Muscle of leg (tissue), 11 donors: Measurements from ENCODE around the gene ST7L. TPM values are rescaled to one million over a fixed set of nuclear protein-coding genes. Genes with fewer than 3 reads are reported as not detected.

Experiments used
- DNase-seq: peaks from one replicate; pipeline ENCODE4 v3.0.0; 2013
- H3K27ac ChIP-seq: one replicate; pipeline ENCODE4 v1.5.1; 2013; ENCODE audit warnings: mild to moderate bottlenecking, low read length, control low read depth
- H3K27me3 ChIP-seq: one replicate; pipeline ENCODE4 v1.6.1; 2013; ENCODE audit warnings: low read length; ENCODE audit not compliant: control insufficient read depth, insufficient read depth
- H3K36me3 ChIP-seq: one replicate; pipeline ENCODE4 v1.6.1; 2013; ENCODE audit warnings: low read length; ENCODE audit not compliant: control insufficient read depth, insufficient read depth
- H3K4me1 ChIP-seq: one replicate; pipeline ENCODE4 v1.6.1; 2013; ENCODE audit warnings: low read length; ENCODE audit not compliant: control insufficient read depth, insufficient read depth
- H3K4me3 ChIP-seq: one replicate; pipeline ENCODE4 v1.5.1; 2013; ENCODE audit warnings: low read length, control low read depth
- H3K9me3 ChIP-seq: replicated peaks from 2 replicates; pipeline ENCODE4 v1.6.1; 2013; ENCODE audit warnings: low read depth, low read length; ENCODE audit not compliant: control insufficient read depth
- WGBS: methylation state at CpG from one replicate; pipeline ENCODE4 v1.1.5; 2013; ENCODE audit warnings: missing lambda C conversion rate; ENCODE audit not compliant: insufficient coverage; 5-methylcytosine and 5-hydroxymethylcytosine counted together
- polyA plus RNA-seq, 8 donors: library from polyadenylated mRNA; unstranded; fragments of 120-200 nt; gene quantifications; one replicate each; pipeline versions ENCODE4 v1.2.1 to v1.2.3, GENCODE V29; 2013; ENCODE audit warnings: inconsistent platforms in 1 of 8, low replicate concordance in 1 of 8; ENCODE audit not compliant: insufficient read length in 8 of 8, insufficient read depth in 1 of 8
- total RNA-seq: library from RNA; stranded (reverse); fragments of 120-200 nt; gene quantifications from one replicate; pipeline ENCODE4 v1.2.4, GENCODE V29; 2013

ST7L gene
- total and polyA plus RNA-seq, 9 donors: 14.6 to 20.8 (median 16.9) TPM

DNA sequence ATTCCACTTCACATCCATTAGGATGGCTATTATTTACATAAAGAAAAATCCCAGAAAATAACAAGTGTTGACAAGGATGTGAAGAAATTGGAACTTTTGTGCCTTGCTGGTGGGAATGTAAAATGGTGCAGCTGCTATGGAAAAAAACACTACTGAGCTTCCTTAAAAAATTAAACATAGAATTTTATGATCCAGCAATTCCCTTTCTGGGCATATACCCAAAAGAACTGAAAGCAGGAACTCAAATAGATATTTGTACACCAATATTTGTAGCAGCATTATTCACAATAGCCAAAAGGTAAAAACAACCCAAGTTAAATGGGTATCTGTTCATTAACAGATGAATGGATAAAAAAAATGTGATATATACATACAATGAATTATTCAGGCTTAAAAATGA, 64.5 kb downstream of the ST7L start:
- no peaks in the 10 kb centered on the region for H3K9me3 ChIP-seq
- no peaks in the 10 kb centered on the region for H3K27me3 ChIP-seq
- H3K4me3 ChIP-seq: no peak overlapping the region
- H3K36me3 ChIP-seq: peaks cover 3% of the 10 kb centered on the region
- no peak overlapping the region for H3K27ac ChIP-seq
- DNase-seq: peak; percentile 66
- H3K4me1 ChIP-seq: no peaks in the 10 kb centered on the region

- Histone ChIP-seq H3K4me3 (no peak overlapping the region), H3K4me1 (no peaks in the 10 kb centered on the region), H3K9me3 (no peaks in the 10 kb centered on the region), H3K27me3 (no peaks in the 10 kb centered on the region), H3K27ac (no peak overlapping the region), H3K36me3 (peaks cover 3% of the 10 kb centered on the region)
- DNase-seq: no peak
- WGBS: no CpG with 5 or more reads among the region's 2 CpGs
Measured at GRCh38 chr1:112549590-112549989, 69.4 kb downstream of the ST7L start.

GRCh38 chr1:112548547-112548946, 70.4 kb downstream of the ST7L start:
- no CpG with 5 or more reads among the region's 3 CpGs for WGBS
- no peaks in the 10 kb centered on the region for H3K36me3 ChIP-seq
- no peak for DNase-seq
- H3K4me3 ChIP-seq: no peak overlapping the region
- H3K9me3 ChIP-seq: no peaks in the 10 kb centered on the region
- H3K27me3 ChIP-seq: no peaks in the 10 kb centered on the region
- no peaks in the 10 kb centered on the region for H3K4me1 ChIP-seq
- H3K27ac ChIP-seq: no peak overlapping the region

GRCh38 chr1:112546076-112546475, 72.9 kb downstream of the ST7L start:
- H3K4me3 ChIP-seq: no peak overlapping the region
- no peaks in the 10 kb centered on the region for H3K36me3 ChIP-seq
- H3K4me1 ChIP-seq: no peaks in the 10 kb centered on the region
- H3K27me3 ChIP-seq: no peaks in the 10 kb centered on the region
- H3K9me3 ChIP-seq: no peaks in the 10 kb centered on the region
- H3K27ac ChIP-seq: no peak overlapping the region
- DNase-seq: no peak
- no CpG with 5 or more reads among the region's 2 CpGs for WGBS

DNA sequence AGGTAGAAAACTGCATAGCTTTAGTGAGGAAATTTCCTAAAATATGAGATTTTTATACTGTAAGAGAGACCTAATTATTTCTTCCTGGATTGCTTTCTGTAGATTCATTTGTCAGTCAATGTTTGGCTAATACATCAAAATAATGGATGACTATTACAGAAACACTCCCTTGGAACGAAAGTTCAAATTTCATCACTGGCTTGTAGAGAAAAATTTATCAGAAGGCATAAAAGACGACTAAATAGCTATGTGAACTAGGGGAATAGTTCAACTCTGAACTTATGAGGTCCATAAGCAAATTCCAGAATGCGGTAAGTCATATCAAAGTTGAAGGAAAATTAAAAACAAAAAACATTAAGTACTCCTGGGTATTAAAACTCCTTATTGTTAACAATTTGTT, 74.2 kb downstream of the ST7L start:
- H3K27ac ChIP-seq: no peak overlapping the region
- no peaks in the 10 kb centered on the region for H3K27me3 ChIP-seq
- no peaks in the 10 kb centered on the region for H3K36me3 ChIP-seq
- WGBS: no CpG with 5 or more reads among the region's 3 CpGs
- no peaks in the 10 kb centered on the region for H3K4me1 ChIP-seq
- no peaks in the 10 kb centered on the region for H3K9me3 ChIP-seq
- no peak overlapping the region for H3K4me3 ChIP-seq
- DNase-seq: peak; percentile 31

- peaks cover under 1% of the 10 kb centered on the region for H3K36me3 ChIP-seq
- H3K4me3 ChIP-seq: no peak overlapping the region
- no peaks in the 10 kb centered on the region for H3K4me1 ChIP-seq
- no peaks in the 10 kb centered on the region for H3K9me3 ChIP-seq
- no CpG with 5 or more reads among the region's 1 CpG for WGBS
- H3K27ac ChIP-seq: peak overlapping the region; percentile 40
- DNase-seq: peak; percentile 64
- H3K27me3 ChIP-seq: no peaks in the 10 kb centered on the region
Measured at GRCh38 chr1:112544011-112544688, 74.8 kb downstream of the ST7L start.

DNA sequence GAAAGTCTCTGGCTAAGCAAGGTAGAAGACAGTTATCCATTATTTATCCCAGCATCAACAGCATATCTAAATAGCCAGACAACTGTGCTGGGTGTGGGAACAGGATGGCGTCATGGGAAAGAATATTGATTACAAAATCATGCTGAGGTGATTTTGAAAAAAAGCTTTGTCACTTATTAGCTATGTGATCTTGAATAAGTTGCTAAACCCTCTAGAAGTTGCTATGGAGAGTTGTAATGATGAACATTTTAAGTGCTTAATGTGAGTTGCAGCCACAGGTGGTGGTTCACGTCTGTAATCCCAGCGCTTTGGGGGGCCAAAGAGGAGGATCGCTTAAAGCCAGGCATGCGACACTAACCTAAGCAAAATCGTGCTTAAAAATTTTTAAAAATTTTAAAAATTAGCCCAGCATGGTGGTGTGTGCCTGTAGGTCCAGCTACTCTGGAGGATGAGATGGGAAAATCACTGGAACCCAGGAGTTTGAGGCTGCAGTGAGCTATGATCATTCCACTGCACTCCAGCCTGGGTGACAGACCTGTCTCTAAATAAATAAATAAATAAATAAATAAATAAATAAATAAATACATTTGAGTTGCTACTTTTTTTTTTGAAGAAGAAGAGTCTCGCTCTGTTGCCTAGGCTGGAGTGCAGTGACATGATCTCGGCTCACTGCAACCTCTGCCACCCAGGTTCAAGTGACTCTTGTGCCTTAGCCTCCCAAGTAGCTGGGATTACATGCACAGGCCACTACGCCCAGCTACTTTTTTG, 76.6 kb downstream of the ST7L start:
- peaks cover 5% of the 10 kb centered on the region for H3K36me3 ChIP-seq

GRCh38 chr1:112541299-112541698, 77.6 kb downstream of the ST7L start:
- H3K4me3 ChIP-seq: no peak overlapping the region
- WGBS: no CpG with 5 or more reads among the region's 1 CpG
- peaks cover 2% of the 10 kb centered on the region for H3K4me1 ChIP-seq
- H3K27ac ChIP-seq: no peak overlapping the region
- no peak for DNase-seq
- no peaks in the 10 kb centered on the region for H3K27me3 ChIP-seq
- H3K36me3 ChIP-seq: peaks cover 5% of the 10 kb centered on the region
- no peaks in the 10 kb centered on the region for H3K9me3 ChIP-seq

More for the DNA sequence above, 76.6 kb downstream of the ST7L start:
- no peak overlapping the region for H3K4me3 ChIP-seq
- H3K27ac ChIP-seq: no peak overlapping the region
- H3K4me1 ChIP-seq: no peaks in the 10 kb centered on the region
- H3K9me3 ChIP-seq: no peaks in the 10 kb centered on the region
- H3K27me3 ChIP-seq: no peaks in the 10 kb centered on the region
- no peak for DNase-seq
- WGBS: 100% methylated on average over 1 of the region's 9 CpGs

- Histone ChIP-seq H3K27ac (no peak overlapping the region), H3K4me1 (peaks cover 2% of the 10 kb centered on the region), H3K9me3 (no peaks in the 10 kb centered on the region), H3K4me3 (no peak overlapping the region), H3K27me3 (no peaks in the 10 kb centered on the region), H3K36me3 (peaks cover 5% of the 10 kb centered on the region)
- no CpG with 5 or more reads among the region's 1 CpG for WGBS
- peak; percentile 82 for DNase-seq
Measured at GRCh38 chr1:112540226-112540794, 78.6 kb downstream of the ST7L start.

- H3K4me3 ChIP-seq: no peak overlapping the region
- DNase-seq: no peak
- H3K27ac ChIP-seq: no peak overlapping the region
- WGBS: 80% methylated on average over 1 of the region's 3 CpGs
- no peaks in the 10 kb centered on the region for H3K27me3 ChIP-seq
- peaks cover 5% of the 10 kb centered on the region for H3K36me3 ChIP-seq
- H3K9me3 ChIP-seq: no peaks in the 10 kb centered on the region
- peaks cover 2% of the 10 kb centered on the region for H3K4me1 ChIP-seq
Measured at GRCh38 chr1:112538883-112539282, 80.1 kb downstream of the ST7L start.
